Hematopoietic multipotent progenitor cell treated with erythropoietin and hydrocortisone succinate and interleukin-3 and kit ligand, for 15 days (in vitro differentiated cells): ENCODE data around the gene LANCL2.
"Not testable (repeated sequence)": the region's sequence is repeated elsewhere in the genome, so short reads cannot be mapped to it uniquely, and the experiment has no call there.

Experiments
- DNase-seq: peaks from one replicate; pipeline ENCODE4 v3.0.0-alpha.2; 2015; ENCODE audit warnings: low spot score

The LANCL2 gene

DNA sequence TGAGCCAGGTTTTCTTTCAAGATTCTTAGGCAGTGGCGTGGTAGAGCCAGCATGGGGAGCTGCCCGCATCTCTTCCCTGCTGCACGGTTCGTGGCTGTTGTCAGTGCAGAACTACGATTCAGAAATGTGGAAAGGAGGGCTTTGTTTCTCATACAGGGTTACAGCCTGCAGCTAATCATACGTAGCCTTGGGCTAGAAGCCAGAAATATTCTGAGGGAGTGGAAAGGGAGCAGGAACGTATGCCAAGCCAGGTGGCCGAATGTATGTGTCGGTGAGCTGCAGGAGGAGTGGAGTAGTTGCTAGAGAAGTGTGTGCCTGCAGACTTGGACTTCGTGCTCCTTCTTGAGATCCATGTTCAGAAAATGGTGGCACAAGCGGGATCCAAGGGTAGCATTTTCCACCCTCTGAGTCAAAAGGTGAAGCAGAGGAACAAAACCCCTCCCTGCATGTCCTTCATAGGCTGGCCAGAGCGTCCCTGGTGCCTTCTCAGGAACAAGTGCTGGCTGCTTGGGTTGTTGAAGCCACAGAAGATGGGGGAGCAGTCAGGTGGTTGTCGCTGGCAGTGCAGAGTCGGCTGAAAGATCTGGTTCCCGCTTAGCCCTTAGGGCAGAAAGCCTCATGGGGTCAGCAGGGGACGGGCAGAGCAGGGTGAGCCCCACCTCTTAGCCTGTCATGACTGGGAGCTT, 40.9 kb downstream of the LANCL2 start:
- no peak for DNase-seq

GRCh38 chr7:55409482-55410225, 44.5 kb downstream of the LANCL2 start:
- no peak for DNase-seq

DNA sequence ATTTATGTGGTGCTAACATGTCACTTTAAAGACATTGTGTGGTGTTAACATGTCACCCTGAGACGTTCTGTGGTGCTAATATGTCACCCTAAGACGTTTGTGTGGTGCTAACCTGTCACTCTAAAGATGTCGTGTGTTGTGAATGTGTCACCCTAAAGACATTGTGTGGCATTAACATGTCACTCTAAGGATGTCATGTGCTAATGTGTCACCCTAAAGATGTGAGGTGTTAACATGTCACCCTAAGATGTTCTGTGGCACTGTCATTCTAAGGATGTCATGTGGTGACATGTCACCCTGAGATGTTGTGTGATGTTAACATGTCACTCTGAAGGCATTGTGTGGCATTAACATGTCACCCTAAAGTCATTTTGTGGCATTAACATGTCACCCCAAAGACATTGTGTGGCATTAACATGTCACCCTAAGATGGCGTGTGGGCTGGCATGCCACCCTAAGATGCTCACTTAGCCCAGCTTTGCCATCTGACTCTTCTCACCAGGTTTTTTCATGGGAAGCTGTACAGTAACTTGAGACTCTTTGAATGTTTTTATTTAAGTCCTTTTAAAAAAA, 45.6 kb downstream of the LANCL2 start:
- DNase-seq, result no peak

GRCh38 chr7:55411844-55412243, 46.7 kb downstream of the LANCL2 start:
- DNase-seq, result no peak

- no peak for DNase-seq
Observed at GRCh38 chr7:55413442-55413841, 48.3 kb downstream of the LANCL2 start.

GRCh38 chr7:55415173-55415778, 50.1 kb downstream of the LANCL2 start:
- DNase-seq, result peak; percentile 79

- DNase-seq, result not testable (repeated sequence)
Observed at GRCh38 chr7:55417456-55417855, 52.3 kb downstream of the LANCL2 start.

DNA sequence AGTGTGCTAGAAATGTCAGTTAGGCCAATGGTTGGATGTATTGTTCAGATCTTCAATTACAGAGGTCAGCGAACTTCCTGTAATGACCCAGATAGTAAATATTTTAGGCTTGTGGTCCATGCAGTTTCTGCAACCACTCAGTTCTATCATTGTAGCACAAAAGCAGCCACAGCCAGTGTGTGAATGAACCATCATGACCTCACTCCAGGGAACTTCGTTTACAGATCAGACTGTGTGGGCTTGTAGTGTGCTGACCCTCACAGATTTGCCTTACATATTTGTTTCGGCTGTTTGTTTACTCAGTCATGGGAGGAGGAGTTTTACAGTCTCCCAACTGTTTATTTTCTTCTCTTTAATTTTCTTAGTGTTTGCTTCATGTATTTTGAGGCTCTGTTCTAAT, 55.4 kb downstream of the LANCL2 start:
- no peak for DNase-seq

DNA sequence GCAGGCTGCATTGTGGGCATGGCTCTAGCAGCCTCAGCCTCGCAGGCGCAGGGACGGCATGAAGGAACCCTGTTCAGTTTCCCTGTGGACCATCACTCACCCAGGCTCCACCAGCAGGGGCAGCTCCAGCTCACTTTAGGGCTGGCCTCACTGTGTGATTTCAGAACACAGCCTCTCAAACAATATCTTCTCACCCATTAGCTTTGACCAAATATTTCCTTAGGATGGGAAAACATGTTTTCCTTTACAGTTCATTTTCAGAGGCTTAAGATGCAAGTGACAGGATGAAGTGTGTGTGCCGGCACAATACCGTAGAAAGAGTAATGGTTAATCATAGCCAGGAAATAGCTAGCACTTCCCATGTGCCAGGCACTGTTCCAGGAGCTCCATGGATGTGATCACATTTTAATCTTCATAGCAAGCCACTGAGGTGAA, 58.2 kb downstream of the LANCL2 start:
- no peak for DNase-seq

- no peak for DNase-seq
Observed at GRCh38 chr7:55423891-55424290, 58.8 kb downstream of the LANCL2 start.

- DNase-seq, result no peak
Observed at GRCh38 chr7:55425141-55425752, 60.1 kb downstream of the LANCL2 start.

DNA sequence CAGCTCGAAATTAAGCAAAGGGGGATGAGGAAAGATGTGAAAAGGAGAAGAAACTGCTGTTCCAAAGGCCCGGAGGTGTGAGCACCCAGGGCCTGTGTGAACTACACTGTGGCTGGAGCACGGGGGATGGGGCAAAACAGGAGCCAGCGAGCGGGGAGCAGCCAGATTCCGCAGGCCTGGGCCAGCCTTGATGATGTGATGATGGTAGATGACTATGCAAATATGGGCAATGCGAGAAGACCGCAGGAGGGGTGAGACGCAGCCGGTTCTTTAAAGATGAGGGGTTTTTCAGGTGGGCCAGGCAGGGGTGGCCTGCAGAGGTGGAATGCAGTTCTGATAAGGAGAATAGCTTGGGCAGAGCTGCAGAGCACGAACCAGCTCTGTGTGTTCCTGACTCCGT, 61.5 kb downstream of the LANCL2 start:
- DNase-seq, result no peak

- no peak for DNase-seq
Observed at GRCh38 chr7:55427342-55427741, 62.2 kb downstream of the LANCL2 start.

DNA sequence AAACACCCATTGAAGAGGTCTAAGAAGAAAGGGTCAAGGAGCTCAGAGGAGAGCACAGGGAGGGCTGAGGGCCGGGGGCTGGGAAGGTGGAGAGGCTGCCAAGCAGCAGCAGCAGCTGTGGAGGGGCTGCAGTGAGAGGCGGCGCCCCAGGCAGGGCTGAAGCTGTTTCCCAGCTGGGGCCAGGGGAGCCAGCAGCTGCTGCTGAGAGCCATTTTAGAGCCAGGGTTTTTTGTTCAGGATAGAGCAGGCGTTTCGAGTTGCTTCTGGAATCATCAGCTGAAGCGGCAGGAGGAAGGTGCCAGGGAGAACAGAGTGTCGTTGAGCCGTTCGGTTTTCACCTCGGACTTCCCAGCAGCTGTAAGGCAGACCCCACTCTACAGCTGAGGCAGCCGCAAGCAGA, 62.7 kb downstream of the LANCL2 start:
- DNase-seq, result no peak

DNA sequence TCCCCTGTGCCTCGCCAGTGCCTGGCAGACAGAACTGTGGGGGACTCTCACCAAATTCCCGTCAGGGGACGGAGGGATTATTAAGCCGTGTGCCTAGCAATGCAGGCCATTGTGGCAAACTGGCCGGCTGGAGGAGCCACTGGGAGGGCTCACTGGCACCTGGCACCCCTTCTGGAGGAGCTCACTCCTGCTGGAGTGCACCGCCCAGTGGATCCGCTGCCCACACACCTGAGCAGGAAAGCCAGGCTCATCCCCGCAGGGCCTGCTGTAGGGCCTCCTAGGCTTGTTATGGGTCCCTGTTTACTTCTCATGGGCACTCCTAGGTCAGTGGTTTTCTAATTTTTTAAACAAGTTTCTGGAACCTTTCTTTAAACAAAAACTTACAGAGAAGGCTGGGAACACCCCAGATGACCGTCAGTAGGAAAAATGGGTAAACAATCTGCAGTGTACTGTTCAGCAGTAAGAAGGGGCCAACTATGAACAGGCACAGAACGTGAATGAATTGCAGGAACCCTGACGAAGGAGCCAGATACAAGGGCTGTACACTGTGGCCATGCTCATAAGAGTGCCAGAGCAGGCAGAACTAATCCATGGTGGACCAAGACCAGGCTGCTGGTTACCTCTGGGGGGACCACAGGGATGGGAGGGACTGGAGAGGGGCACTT, 64.8 kb downstream of the LANCL2 start:
- DNase-seq, result no peak

DNA sequence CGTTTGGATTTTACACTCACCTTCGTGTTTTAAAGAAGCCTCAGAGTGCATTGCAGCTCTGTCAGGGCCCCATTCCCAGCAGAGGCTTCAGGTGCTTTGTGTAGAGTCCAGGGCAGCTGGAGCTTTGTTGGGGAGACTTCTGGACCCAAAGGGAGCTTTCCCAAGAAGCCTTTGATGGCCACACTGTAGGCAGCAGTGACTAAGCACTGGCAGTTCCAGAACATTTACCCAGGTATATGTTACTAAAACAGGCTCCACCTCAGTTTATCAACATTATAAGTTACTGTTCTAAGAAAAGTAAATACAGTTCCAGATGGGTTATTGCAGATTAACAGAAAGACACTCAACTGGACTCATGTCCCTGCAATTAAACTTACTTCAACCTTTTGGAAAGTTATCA, 66.8 kb downstream of the LANCL2 start:
- no peak for DNase-seq

DNA sequence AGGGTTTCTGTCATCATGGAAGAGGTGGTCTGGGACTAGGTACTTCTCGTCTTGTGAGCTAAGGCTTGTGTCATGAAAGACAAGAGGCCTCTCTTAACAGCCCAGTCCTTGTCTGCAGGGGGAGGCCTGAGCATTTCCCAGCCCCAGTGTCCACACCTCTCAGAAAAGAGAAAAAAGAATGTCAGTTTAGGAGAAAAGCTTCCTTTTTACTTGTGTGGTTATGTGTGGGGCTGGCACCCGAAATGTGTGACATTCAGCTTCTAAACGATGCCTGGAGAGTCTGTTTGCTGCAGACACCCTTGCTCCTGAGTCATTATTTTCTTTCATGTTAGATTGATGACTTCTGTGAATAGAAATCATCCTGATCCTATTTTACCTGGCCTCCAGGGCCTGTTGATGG, 67.4 kb downstream of the LANCL2 start:
- DNase-seq, result no peak

DNA sequence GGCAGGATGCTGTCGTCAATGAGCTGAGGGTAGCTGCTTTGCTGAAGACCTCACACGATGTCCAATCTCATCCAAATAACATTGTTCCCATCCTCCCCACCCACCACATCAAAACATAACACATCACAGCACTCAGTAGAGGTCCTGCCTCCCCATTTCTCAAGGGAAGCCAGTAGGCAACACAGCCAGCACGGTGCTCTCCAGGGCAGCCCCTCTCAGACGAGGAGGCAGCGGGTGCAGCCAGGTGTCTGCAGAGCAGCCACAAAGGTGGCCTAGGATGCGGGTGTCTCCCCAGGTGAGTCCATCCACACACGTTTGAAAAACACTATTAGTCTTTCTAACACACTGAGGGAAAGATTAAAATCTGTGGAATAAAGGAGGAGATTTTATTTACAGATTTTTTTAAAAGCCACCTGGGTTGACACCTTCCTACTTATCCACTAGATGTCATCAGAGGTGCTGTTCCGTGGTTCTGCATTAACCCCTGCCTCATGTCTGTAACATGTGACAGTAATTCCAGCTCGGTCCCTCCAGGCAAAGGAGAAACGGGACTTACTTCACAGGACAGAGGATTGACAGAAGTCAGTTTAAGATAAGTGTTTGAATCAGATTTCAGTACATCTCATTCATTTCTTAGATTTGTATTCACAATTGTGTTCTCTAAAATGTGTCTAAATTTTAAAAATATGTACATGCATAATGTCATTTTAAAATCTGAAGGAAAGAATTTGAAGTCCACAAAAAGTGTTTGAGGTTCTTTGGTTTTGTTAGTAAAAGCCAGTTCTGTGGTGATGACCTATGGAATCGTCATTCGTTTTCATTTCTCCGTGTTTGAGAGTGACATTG, 68.0 kb downstream of the LANCL2 start:
- no peak for DNase-seq

DNA sequence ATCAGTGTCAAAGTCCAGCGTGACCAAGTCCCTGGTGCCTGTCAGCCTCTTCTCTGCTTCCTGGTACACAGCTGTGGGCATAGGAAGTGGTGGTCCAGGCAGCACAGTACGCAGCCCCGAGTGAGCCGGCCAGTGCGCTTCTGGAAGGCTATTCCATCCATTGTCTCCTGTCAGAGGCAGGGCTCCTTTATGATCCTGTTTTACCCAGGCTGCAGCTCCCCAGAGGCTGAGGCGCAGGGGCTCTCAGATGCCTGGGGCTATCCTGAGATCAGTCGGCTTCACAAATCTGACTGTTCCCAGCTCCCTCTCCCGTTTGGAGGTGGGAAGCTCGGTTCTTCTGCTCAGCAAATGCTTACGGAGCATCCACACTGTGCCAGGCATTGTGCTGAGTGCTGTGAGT, 70.3 kb downstream of the LANCL2 start:
- DNase-seq, result no peak

GRCh38 chr7:55436457-55436856, 71.3 kb downstream of the LANCL2 start:
- no peak for DNase-seq

- no peak for DNase-seq
Observed at GRCh38 chr7:55437375-55437774, 72.2 kb downstream of the LANCL2 start.
